OCI-LY3 (cell line): ENCODE results near the gene PNMT.

Source experiments
- CTCF ChIP-seq: fragments of 200-600, 300-600 bp; sonication (generic); IDR thresholded peaks from 2 replicates; pipeline ENCODE4 v1.5.1; 2014; ENCODE audit warnings: antibody characterized with exemption, low read length, low read depth
- EZH2phosphoT487 ChIP-seq: fragments of 200-600 bp; shearing (Covaris generic); IDR thresholded peaks from 2 replicates; pipeline ENCODE4 v1.6.1; 2018; ENCODE audit warnings: antibody characterized with exemption, mixed run types, low read depth

- TF ChIP-seq CTCF: no peak
- no peak for TF ChIP-seq EZH2phosphoT487
Measured at GRCh38 chr17:39670746-39671145, 2.5 kb downstream of the PNMT start.
